Measurements from ENCODE around the gene PIGM. TPM values are rescaled to one million over a fixed set of nuclear protein-coding genes. Genes with fewer than 3 reads are reported as not detected.
A peak's percentile ranks its signal among the peaks of the same experiment; 100 is the strongest.

The PIGM gene
- total RNA-seq, 2 donors from 2014 or later = 4.6 to 5.2 TPM

DNA sequence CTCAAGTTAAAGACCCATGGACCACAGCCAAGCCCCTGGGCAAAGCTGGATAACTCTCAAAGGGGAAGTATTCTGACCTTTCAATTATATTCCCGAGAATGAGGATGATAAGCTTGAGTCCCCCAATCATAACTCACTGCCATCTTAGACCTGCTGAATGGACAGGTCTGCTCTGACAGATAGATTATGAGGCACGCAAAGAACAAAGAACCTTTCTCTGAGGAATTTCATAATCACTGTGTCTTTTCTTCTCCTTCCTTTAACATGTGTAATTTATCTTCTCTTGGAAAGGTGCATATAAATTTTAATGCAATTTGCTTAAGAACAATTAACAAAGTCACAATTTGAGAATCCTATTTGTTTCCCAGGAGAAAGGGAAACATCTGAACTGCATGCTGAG is 22.0 kb downstream of the PIGM start:
- Mint-ChIP-seq H3K27ac (no peak overlapping the region), H3K27me3 (ENCODE audit: insufficient read depth) (peaks cover 31% of the 10 kb centered on the region), H3K4me3 (no peak overlapping the region), H3K36me3 (ENCODE audit: low read depth) (no peaks in the 10 kb centered on the region), H3K4me1 (no peaks in the 10 kb centered on the region), H3K9me3 (no peaks in the 10 kb centered on the region)
- Histone ChIP-seq H3K9me3 (ENCODE audit: control insufficient read depth, low read length) (no peaks in the 10 kb centered on the region), H3K36me3 (ENCODE audit: control insufficient read depth, insufficient read depth, low read length) (no peaks in the 10 kb centered on the region), H3K27me3 (ENCODE audit: control insufficient read depth, insufficient read depth, low read length, poor library complexity, severe bottlenecking) (peaks cover 38% of the 10 kb centered on the region), H3K4me3 (ENCODE audit: low read length) (no peak overlapping the region), H3K27ac (ENCODE audit: low read depth, low read length) (no peak overlapping the region), H3K9ac (ENCODE audit: extremely low read depth, low read length, poor library complexity, severe bottlenecking) (no peak overlapping the region), H3K4me1 (ENCODE audit: control insufficient read depth, insufficient read depth, low read length) (no peaks in the 10 kb centered on the region)
- TF ChIP-seq, protein P1, sequence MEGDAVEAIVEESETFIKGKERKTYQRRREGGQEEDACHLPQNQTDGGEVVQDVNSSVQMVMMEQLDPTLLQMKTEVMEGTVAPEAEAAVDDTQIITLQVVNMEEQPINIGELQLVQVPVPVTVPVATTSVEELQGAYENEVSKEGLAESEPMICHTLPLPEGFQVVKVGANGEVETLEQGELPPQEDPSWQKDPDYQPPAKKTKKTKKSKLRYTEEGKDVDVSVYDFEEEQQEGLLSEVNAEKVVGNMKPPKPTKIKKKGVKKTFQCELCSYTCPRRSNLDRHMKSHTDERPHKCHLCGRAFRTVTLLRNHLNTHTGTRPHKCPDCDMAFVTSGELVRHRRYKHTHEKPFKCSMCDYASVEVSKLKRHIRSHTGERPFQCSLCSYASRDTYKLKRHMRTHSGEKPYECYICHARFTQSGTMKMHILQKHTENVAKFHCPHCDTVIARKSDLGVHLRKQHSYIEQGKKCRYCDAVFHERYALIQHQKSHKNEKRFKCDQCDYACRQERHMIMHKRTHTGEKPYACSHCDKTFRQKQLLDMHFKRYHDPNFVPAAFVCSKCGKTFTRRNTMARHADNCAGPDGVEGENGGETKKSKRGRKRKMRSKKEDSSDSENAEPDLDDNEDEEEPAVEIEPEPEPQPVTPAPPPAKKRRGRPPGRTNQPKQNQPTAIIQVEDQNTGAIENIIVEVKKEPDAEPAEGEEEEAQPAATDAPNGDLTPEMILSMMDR (conservative IDR thresholded peaks at IDR 0.05) = no peak
- 72 to 75% methylated on average over 1 to 2 of the region's 2 CpGs for WGBS, 2 experiments (ENCODE audit: insufficient coverage in 1 of 2, insufficient read length in 1 of 2)
- DNase-seq = no peak

DNA sequence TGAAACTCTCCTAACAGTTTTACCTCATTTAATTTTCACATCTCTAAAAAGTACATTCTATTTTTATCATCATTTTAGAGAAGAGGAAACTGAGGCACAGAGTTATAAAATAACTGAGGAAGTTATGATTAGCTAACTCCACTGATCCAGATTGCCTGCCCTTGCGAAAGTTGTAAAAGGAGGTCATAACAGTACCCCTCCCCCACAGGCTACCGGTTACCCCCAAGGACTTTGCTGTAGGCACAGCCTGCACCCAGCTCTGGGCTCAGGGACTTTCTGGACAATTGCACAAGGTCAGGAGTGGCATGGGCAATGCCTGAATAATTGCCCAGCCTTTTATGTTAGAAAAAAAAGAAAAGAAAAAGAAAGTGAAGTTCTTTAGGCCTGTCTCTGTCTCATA is 22.7 kb downstream of the PIGM start:
- DNase-seq = no peak
- H3K9me3 ChIP-seq (ENCODE audit: control insufficient read depth, low read length) = no peaks in the 10 kb centered on the region
- Mint-ChIP-seq H3K36me3 (ENCODE audit: low read depth) (no peaks in the 10 kb centered on the region), H3K4me3 (no peak overlapping the region), H3K9me3 (no peaks in the 10 kb centered on the region), H3K27me3 (ENCODE audit: insufficient read depth) (peaks cover 31% of the 10 kb centered on the region), H3K27ac (no peak overlapping the region), H3K4me1 (no peaks in the 10 kb centered on the region)
- no peaks in the 10 kb centered on the region for H3K4me1 ChIP-seq (ENCODE audit: control insufficient read depth, insufficient read depth, low read length)
- H3K27me3 ChIP-seq (ENCODE audit: control insufficient read depth, insufficient read depth, low read length, poor library complexity, severe bottlenecking) = peaks cover 38% of the 10 kb centered on the region
- H3K27ac ChIP-seq (ENCODE audit: low read depth, low read length) = no peak overlapping the region
- H3K9ac ChIP-seq (ENCODE audit: extremely low read depth, low read length, poor library complexity, severe bottlenecking) = no peak overlapping the region
- H3K36me3 ChIP-seq (ENCODE audit: control insufficient read depth, insufficient read depth, low read length) = no peaks in the 10 kb centered on the region
- H3K4me3 ChIP-seq (ENCODE audit: low read length) = no peak overlapping the region
- TF ChIP-seq, protein P1 (conservative IDR thresholded peaks at IDR 0.05) = no peak
- WGBS, 2 experiments (ENCODE audit: insufficient coverage in 1 of 2, insufficient read length in 1 of 2) = 73% methylated on average over 2 of the region's 2 CpGs; no CpG with 5 or more reads in 1 of the 2 experiments

- H3K27me3 ChIP-seq (ENCODE audit: control insufficient read depth, insufficient read depth, low read length, poor library complexity, severe bottlenecking) = peaks cover 38% of the 10 kb centered on the region
- no peaks in the 10 kb centered on the region for H3K36me3 ChIP-seq (ENCODE audit: control insufficient read depth, insufficient read depth, low read length)
- Mint-ChIP-seq H3K4me3 (no peak overlapping the region), H3K9me3 (no peaks in the 10 kb centered on the region), H3K27ac (no peak overlapping the region), H3K27me3 (ENCODE audit: insufficient read depth) (peaks cover 31% of the 10 kb centered on the region), H3K36me3 (ENCODE audit: low read depth) (no peaks in the 10 kb centered on the region), H3K4me1 (no peaks in the 10 kb centered on the region)
- no peak overlapping the region for H3K9ac ChIP-seq (ENCODE audit: extremely low read depth, low read length, poor library complexity, severe bottlenecking)
- H3K27ac ChIP-seq (ENCODE audit: low read depth, low read length) = no peak overlapping the region
- H3K9me3 ChIP-seq (ENCODE audit: control insufficient read depth, low read length) = no peaks in the 10 kb centered on the region
- TF ChIP-seq, protein P1 (conservative IDR thresholded peaks at IDR 0.05) = peak; percentile 89
- DNase-seq = no peak
- no peaks in the 10 kb centered on the region for H3K4me1 ChIP-seq (ENCODE audit: control insufficient read depth, insufficient read depth, low read length)
- no peak overlapping the region for H3K4me3 ChIP-seq (ENCODE audit: low read length)
- 60 to 70% methylated on average over 3 of the region's 3 CpGs for WGBS, 2 experiments (ENCODE audit: insufficient coverage in 1 of 2, insufficient read length in 1 of 2)
Measured at GRCh38 chr1:160007577-160008200, 24.1 kb downstream of the PIGM start.

Data from endodermal cell (in vitro differentiated cells).